ENCODE results near the gene PAN2.
"Not testable (repeated sequence)": the region's sequence is repeated elsewhere in the genome, so short reads cannot be mapped to it uniquely, and the experiment has no call there.

The PAN2 gene

DNA sequence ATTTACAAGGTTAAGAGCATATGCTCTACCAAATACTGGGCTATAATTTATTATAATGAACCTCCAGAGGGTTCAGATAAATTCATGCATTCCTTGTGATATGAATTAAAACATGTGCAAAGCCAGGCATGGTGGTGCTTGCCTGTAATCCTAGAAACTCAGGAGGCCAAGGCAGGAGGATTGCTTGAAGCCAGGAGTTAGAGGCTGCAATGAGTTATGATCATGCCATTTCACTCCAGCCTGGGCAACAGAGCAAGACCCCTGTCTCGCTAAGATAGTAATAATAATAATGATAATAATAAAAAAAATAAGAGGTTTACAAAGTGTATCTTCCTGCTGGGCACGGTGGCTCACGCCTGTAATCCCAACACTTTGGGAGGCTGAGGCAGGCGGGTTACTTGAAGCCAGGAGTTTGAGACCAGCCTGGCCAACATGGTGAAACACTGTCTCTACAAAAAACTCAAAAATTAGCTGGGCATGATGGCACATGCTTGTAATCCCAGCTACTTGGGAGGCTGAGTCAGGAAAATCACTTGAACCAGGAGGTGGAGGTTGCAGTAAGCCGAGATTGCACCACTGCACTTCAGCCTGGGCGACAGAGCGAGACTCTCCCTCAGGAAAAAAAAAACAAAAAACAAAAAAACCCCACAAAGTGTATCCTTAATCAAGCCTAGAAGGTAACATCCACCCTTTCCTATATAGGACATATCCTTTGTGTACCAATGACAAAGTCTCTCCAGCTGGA is 26.4 kb downstream of the PAN2 start:
- no peak for DNase-seq (ENCODE audit: low read depth in 3 of 3, low spot score in 1 of 3)

GRCh38 chr12:56304872-56305590 is 28.8 kb downstream of the PAN2 start:
- no peak for DNase-seq (ENCODE audit: low read depth in 3 of 3, low spot score in 1 of 3)

GRCh38 chr12:56304276-56304675 is 29.5 kb downstream of the PAN2 start:
- no peak for DNase-seq (ENCODE audit: low read depth in 3 of 3, low spot score in 1 of 3)

GRCh38 chr12:56300644-56301464 is 32.9 kb downstream of the PAN2 start:
- no peak for DNase-seq (ENCODE audit: low read depth in 3 of 3, low spot score in 1 of 3)

DNA sequence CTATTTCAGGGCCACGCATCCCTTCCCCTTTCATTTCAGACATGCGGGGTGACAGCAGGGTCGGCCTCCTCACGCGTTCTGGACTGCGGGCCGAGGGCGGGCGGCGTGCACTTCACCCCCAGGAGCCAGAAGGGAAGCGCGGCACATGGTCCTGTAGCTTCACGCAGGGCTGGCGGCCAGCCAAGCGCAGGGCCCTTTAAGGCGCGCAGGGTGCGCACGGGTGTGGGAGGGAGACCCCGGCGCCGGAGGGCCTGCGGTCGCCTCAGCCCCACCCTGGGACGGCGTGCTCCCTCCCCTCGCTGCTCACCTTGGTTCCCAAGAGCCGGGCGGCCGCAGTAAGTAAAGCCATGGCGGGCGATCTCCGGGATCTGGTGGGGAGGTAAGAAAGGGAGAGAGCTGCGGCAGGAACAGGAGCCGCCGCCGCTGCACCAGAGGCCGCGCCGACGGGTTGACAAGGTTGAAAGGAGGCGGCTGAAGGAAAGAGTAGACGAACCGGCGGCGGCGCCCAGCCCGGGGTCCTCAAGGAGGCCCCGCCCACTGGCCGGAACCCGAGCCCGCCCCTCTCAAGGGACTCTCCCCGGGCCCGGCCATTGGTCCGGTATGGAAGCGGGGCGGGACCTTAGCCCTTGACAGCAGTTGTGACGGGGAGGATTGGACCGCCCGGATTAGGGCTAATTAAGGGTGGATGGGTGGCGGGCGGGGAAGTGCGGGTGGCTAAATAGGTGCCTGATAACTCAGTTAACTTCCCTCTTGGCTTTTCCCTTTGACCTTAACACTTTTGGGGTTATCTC is 33.8 kb downstream of the PAN2 start, which contains the start of gene CS:
TSS of gene CS (minus strand) at position 478 of the 791 bp plus-strand sequence. CDS start at position 349, 129 bp downstream.
- DNase-seq (ENCODE audit: low read depth in 3 of 3, low spot score in 1 of 3) = peak; percentile 93 to 99 (median 95)

DNA sequence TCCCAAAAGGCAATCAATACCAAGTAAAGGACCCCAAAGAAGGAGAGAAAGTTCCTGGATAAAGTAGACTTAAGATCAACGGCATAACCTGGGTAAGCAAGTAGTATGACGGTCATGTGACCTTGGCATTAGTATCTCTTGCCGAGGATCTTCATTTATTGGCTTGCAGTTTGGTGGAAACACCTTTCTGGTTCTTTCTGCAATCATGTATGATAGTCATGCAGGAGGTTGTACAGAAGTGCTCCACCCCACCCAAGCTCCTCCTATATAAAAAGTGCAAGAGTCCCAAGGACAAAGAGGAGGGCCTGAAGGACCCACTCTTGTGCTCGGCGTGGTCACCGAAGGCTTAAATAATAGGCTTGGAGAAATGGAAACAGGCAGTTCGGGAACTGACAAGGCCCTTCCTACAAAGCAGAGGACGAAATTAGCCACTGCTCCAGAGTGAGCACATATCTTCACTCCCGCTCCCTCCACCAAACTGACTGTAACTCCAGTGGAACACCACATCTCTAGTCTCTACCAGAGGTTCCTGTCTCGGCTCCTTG is 34.4 kb downstream of the PAN2 start:
- DNase-seq (ENCODE audit: low read depth in 3 of 3, low spot score in 1 of 3) = no peak

- DNase-seq (ENCODE audit: low read depth in 3 of 3, low spot score in 1 of 3) = no peak
Measured at GRCh38 chr12:56298828-56299227, 35.0 kb downstream of the PAN2 start.

DNA sequence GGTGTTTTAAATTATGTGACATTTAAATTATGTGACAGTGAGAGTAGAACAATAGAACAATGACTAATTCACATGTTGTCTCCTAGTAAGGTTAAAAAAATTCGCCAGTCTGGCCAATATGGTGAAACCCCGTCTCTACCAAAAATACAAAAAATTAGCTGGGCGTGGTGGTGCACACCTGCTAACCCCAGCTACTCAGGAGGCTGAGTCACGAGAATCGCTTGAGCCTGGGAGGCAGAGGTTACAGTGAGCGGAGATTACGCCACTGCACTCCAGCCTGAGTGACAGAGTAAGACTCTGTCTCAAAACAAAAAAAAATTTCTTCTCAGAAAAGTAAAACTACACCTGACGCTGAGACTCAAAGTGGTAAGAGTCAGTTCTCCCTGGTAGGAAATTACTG is 36.4 kb downstream of the PAN2 start:
- DNase-seq (ENCODE audit: low read depth in 3 of 3, low spot score in 1 of 3) = no peak

DNA sequence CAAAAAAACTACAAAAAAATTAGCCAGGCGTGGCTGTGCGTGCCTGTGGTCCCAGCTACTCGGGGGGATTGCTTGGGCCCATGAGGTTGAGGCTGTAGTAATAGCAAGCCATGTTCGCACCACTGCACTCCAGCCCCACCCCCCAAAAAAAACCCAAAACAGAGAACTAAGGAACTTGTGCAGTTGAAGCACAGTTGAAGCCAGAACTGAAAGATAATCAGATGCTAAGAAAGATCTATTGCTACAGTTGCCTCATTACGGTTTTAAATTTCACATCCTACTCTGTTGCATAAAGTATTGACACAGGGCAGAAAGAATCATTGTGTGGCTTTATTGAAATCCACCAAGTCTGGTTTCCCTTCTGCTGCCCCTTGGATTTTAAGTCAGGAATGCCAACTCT is 37.5 kb downstream of the PAN2 start:
- no peak for DNase-seq (ENCODE audit: low read depth in 3 of 3, low spot score in 1 of 3)

DNA sequence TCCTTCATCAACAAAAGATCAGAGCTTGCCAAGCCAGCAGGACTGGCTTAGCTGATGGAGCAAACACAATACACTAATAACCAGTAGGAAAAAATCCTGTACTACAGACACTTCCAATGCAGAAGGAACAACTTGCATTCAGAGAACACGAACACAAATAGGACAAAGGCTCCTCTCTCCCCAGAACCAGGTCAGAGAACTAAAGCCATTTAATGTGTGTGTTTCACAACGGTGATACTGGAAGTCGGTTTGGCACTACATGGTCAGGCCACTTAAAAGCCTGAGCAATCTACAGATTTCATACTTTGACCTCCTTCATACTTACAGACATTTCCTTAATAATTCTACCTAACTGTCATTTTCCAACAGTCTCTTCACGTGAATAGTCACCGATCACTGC is 40.0 kb downstream of the PAN2 start:
- no peak for DNase-seq (ENCODE audit: low read depth in 3 of 3, low spot score in 1 of 3)

GRCh38 chr12:56288705-56289387 is 45.0 kb downstream of the PAN2 start:
- no peak for DNase-seq (ENCODE audit: low read depth in 3 of 3, low spot score in 1 of 3)

- no peak for DNase-seq (ENCODE audit: low read depth in 3 of 3, low spot score in 1 of 3)
Measured at GRCh38 chr12:56286044-56286830, 47.6 kb downstream of the PAN2 start.

DNA sequence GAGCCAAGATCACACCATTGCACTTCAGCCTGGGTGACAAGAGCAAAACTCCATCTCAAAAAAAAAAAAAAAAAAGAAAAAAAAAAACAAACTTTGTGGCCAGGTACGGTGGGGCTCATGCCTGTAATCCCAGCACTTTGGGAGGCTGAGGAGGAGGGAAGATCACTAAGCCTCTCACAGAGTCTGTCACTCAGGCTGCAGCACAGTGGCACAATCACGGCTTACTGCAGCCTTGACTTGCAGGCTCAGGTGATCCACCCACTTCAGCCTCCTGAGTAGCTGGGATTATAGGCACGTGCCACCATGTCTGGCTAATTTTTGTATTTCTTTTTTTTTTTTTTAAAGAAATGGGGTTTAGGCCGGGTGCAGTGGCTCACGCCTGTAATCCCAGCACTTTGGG is 49.5 kb downstream of the PAN2 start:
- not testable (repeated sequence) for DNase-seq (ENCODE audit: low read depth in 3 of 3, low spot score in 1 of 3)

- no peak for DNase-seq (ENCODE audit: low read depth in 3 of 3, low spot score in 1 of 3)
Measured at GRCh38 chr12:56282579-56282978, 51.2 kb downstream of the PAN2 start.

DNA sequence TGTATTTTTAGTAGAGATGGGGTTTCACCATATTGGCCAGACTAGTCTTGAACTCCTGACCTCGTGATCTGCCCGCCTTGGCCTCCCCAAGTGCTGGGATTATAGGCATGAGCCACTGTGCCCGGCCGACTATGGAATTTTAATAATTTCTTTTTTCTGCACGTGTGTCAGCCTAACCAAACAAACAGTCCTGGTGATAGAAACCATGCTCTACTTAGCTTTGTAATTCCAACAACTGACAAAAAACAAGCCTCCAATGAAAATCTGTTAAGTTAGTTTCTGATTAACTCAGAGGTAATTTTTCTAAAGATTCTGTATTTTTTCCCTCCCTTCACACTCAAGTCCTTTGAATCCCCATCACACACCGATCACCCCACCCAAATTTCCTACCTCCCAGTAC is 51.8 kb downstream of the PAN2 start:
- no peak for DNase-seq (ENCODE audit: low read depth in 3 of 3, low spot score in 1 of 3)

DNA sequence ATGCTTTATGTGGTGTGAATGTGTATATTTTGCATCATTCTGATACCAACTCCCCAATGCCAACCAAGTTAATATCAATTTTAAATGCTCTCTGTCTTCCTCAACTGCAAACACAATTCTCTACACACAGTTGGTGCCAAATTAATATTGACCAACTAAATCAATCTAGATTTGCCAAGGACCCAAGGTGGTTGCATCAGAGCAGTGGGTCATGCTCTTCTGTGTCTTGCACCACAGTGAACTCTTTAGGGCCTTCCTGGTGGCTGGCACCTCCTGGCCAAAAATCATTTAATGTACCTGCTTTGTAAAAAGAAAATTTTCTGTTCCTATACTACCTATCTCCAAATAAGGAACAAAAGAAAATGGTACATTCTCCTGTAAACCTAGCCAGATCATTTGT is 53.0 kb downstream of the PAN2 start:
- no peak for DNase-seq (ENCODE audit: low read depth in 3 of 3, low spot score in 1 of 3)

GRCh38 chr12:56278905-56279304 is 54.9 kb downstream of the PAN2 start:
- no peak for DNase-seq (ENCODE audit: low read depth in 3 of 3, low spot score in 1 of 3)

DNA sequence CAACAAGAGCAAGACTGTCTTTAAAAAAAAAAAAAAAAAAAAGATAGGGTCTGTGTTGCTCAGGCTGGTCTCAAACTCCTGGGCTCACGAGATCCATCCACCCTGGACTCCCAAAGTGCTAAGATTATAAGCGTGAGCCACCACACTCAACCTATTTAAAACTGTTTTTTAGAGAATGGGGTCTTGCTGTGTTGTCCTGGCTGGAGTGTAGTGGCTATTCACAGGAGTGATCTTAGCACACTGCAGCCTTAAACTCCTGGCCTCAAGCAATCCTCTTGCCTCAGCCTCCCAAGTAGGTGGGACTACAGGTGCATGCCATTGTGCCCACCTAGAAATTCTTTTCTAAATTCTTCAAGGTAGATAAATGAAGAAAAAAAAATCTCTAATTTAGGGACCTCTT is 59.5 kb downstream of the PAN2 start:
- no peak for DNase-seq (ENCODE audit: low read depth in 3 of 3, low spot score in 1 of 3)

DNA sequence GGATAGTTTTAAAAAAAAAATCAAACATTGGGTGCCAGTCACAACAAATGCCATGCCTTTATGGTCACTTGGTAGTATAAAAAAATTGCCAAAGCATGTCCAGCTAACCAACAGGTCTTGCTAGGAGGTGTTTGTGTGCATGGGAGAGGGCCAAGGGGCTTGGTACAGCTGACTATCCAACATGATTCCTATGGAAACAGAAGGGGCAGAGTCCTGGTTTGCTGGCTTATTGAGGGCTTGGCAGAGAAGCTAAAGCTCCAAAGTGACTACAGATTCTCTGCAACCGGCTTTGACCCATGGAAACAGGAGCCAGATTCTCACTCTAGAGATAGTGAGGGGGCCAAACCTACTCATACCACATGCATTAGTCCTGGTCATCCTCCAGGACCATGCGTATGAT is 61.3 kb downstream of the PAN2 start:
- not testable (repeated sequence) for DNase-seq (ENCODE audit: low read depth in 3 of 3, low spot score in 1 of 3)
